HG03095 (cell line): ENCODE measurements around the gene SLC27A1.
"Not testable (repeated sequence)": the region's sequence is repeated elsewhere in the genome, so short reads cannot be mapped to it uniquely, and the experiment has no call there.

ENCODE experiments used
- ATAC-seq: cut with Tn5 transposase; IDR thresholded peaks from one replicate; pipeline ENCODE4 v1.9.1; 2021; ENCODE audit warnings: moderate library complexity; ENCODE audit not compliant: unreplicated experiment

The SLC27A1 gene

DNA sequence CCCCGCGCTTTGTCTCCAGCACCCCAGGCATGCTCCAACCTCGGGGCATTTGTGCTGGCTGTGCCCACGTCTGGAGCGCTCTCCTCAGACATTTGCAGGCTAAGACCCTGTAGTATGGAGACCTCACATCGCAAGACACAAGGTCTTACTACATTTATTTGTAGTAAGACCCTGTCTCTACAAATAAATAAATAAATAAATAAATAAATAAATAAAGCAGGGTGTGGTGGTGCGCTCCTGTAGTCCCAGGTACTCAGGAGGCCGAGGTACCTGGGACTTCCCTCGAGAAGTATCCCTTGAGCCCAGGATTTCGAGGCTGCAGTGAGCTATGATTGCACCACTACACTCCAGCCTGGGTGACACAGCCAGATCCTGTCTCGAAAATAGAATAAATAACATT lies 14.2 kb upstream of the SLC27A1 start:
- ATAC-seq: no peak

DNA sequence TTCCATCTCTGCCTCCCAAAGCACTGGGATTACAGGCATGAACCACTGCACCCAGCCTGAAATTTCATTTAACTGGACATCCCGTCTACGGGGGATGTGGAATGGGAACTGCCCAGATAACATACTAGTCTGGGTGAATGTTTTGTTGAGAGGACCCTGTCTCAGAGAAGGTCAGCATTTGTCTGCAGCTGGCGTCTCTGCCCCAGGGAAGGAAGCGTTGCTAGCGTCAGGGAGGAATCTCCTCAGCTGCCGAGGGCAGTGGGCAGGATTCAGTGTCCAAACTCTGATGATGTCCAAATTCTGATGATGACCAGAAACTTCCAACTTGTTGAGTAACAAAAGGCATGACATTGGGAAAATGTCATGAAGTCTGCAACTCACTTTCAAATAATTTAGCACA lies 12.7 kb upstream of the SLC27A1 start:
- no peak for ATAC-seq

- no peak for ATAC-seq
Measured at GRCh38 chr19:17458970-17459369, 11.4 kb upstream of the SLC27A1 start.

DNA sequence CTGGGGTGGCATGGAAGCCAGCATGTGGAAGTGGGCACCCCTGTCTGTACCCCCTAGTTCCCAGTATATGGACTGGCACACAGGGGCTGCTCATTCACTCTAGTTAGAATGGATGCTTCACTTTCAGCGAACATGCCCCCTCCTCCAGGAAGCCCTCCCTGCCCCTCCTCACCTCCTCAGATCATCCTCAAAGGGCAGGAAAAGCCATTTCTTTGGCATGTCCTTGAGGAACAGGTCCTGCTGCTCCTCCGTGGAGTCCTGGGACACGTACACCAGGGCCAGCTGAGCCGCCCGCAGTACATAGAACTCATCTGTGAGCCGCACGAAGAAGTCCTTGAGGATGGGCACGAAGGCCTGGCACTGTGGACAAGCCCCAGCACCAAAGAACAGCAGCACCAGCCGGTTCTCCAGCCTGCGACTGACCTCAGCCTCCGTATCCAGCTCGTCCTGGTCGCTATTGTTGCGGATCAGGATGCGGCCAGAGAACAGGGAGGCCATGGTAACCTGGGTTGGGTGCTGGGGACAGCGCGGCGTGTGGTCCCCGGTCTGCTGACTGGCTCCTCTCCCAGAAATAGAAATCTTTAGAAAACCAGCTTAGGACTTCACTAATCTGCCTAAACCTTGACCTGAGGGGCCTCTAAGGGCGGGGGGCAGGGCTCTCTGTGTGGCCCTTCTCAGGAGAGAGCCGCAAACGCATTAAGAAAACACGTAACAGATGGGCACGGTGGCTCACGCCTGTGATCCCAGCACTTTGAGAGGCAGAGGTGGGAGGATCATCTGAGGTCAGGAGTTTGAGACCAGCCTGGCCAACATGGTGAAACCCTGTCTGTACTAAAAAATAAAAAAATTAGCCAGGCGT lies 9.7 kb upstream of the SLC27A1 start, which contains the start of gene NXNL1:
NXNL1 (minus strand) TSS at position 555 of the 859 bp plus-strand sequence; CDS start at position 498, 57 bp downstream.
- ATAC-seq: no peak

GRCh38 chr19:17466487-17466850 lies 3.9 kb upstream of the SLC27A1 start:
- ATAC-seq: no peak

DNA sequence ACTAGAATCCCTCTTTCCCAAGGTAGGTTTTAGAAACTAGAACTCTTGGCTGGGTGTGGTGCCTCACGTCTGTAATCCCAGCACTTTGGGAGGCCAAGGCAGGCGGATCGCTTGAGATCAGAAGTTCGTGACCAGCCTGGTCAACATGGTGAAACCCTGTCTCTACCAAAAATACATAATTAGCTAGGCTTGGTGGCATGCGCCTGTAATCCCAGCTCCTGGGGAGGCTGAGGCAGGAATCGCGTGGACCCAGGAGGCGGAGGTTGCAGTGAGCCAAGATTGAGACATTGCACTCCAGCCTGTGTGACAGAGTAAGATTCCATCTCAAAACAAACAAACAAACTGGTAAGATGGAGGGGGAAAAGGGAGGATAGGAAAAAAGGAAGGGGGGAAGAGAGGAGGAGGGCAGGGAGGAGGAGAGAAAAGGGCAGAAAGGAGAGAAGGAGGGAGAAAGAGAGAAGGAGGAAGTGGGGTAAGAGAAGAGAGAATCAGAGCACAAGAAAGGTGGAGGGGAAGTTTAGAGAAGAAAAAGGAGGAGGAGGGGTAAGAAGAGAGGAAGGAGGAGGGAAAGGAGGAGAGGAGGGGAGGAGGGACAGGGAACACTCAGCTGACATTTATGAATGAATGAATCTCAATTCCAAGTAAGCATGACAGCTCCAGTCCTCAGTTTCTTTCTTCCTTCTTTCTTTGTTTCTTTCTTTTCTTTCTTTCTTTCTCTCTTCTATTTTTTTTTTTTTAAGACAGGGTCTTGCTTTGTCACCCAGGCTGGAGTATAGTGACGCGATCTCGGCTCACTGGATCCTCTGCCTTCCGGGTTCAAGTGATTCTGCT lies 2.6 kb upstream of the SLC27A1 start:
- no peak for ATAC-seq

GRCh38 chr19:17468302-17469091 lies 1.8 kb upstream of the SLC27A1 start:
- ATAC-seq: no peak

- no peak for ATAC-seq
Measured at GRCh38 chr19:17469092-17469480, 1.2 kb upstream of the SLC27A1 start.

DNA sequence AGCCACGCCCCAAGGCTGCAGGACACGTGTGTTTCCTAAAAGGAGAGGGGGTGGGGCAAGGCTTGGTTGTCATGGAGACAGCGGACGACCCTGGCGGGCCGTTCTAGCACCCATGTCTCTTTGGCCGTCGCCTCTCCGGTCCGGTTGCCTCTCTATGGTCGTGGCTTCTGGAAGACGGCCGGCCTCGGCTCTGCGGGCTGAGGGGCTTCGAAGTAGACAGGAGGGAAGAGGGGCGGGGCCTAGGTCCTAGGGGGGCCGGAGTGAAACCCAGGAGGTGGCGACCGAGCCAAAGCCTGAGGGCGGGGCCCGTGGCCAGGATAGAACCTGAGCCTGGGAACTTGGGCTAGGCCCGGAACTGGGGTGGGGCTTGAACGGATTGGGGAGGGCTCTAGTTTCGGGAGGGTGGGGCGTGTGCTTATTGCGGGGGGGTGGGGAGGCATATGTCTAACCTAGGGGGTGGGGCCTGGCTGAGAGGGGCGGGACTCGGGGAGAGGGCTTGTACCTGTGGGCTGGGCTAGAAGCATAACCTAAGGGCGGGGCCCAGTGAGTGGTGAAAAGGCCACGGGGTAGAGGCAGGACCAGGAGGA lies 750 bp upstream of the SLC27A1 start:
- ATAC-seq: peak; percentile 43

- no peak for ATAC-seq
Measured at GRCh38 chr19:17471410-17472125, 1.2 kb downstream of the SLC27A1 start.

- ATAC-seq: no peak
Measured at GRCh38 chr19:17473041-17473440, 2.7 kb downstream of the SLC27A1 start.

DNA sequence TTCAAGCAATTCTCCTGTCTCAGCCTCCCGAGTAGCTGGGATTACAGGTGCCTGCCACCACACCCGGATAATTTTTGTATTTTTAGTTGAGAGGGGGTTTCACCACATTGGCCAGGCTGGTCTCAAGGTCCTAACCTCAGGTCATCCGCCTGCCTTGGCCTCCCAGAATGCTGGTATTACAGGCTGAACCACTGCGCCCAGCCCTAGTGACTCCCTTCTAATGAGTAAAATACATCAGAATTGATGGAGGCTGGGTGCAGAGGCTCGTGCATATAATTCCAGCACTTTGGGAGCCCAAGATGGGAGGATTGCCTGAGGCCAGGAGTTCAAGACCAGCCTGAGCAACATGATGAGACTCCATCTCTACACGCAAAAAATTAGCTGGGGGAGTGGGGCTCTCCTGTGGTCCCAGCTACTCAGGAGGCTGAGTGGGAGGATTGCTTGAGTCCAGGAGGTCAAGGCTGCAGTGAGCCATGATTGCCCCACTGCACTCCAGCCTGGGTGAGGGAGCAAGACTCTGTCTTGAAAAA lies 4.8 kb downstream of the SLC27A1 start:
- ATAC-seq: not testable (repeated sequence)

DNA sequence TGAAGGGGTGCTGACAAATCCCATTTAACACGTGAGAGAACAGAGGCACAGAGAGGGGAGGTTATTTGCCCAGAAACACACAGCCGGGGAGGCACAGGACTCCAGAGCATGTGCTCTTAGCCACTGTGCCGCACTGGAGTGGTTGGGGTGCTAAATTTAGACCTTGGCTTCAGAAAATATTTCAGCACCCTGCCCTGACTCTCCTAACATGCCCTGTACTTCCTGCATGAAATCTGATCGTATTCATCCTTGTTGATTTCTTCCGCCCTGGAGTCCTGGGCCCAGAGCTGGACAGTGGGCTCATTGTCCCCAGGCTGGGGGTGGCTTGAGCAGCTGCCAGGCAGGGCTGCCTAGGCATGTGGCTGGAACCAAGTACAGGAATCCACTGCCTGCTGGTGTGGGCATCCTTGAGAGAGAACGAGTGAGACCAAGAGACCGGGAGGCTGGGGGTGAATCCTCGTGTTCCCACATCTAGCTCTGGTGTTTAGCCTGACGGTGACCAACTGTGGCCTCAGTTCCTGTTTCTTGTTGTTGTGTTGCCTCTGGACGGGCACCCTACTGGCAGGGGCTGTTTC lies 5.3 kb downstream of the SLC27A1 start:
- no peak for ATAC-seq

- ATAC-seq: no peak
Measured at GRCh38 chr19:17479325-17479791, 9.0 kb downstream of the SLC27A1 start.

DNA sequence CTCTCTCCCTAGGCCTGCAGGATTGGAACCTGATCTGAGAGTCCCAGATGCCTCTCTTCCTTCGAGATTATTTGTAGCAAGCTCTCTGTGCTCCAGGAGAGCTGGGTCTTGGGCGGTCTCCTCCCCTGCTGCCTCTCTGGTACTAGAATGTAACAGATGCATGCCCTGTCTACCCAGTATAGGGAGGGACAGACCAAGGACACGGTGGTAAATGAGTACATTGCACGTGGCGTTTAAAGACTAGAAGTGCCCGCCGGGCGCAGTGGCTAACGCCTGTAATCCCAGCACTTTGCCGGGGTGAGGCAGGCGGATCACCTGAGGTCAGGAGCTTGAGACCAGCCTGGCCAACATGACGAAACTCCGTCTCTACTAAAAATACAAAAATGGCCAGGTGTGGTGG lies 11.7 kb downstream of the SLC27A1 start:
- ATAC-seq: no peak

DNA sequence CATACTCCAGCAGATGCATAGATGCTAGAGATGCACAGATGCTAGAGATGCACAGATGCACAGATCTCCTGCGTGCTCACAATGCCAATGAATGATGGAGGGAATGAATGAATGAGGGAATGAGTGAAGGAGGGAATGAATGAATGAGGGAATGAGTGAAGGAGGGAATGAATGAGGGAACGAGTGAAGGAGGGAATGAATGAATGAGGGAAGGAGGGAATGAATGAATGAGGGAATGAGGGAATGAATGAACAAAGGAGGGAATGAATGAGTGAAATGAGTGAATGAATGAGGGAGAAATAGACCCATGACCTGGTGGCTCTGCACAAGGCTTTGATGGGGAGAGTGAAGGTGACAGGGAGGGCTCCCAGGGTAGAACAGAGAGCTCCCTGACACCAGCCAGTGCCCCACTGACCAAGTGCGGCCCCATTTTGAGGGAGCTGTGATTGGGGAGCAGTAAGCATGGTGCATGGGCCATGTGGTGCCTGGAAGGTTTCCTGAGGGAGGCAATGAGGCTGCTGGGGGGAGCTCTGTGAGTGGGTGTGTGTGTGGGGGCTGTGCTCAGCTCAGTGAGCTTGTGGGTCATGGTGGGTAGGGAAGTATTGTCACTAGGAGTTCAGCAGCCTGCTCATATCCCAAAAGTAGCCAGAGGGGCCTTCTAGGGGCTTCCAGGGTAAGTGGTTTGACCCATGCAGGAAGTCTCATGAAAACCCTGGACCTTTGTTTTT lies 12.7 kb downstream of the SLC27A1 start:
- no peak for ATAC-seq

- ATAC-seq: no peak
Measured at GRCh38 chr19:17483605-17484002, 13.3 kb downstream of the SLC27A1 start.

DNA sequence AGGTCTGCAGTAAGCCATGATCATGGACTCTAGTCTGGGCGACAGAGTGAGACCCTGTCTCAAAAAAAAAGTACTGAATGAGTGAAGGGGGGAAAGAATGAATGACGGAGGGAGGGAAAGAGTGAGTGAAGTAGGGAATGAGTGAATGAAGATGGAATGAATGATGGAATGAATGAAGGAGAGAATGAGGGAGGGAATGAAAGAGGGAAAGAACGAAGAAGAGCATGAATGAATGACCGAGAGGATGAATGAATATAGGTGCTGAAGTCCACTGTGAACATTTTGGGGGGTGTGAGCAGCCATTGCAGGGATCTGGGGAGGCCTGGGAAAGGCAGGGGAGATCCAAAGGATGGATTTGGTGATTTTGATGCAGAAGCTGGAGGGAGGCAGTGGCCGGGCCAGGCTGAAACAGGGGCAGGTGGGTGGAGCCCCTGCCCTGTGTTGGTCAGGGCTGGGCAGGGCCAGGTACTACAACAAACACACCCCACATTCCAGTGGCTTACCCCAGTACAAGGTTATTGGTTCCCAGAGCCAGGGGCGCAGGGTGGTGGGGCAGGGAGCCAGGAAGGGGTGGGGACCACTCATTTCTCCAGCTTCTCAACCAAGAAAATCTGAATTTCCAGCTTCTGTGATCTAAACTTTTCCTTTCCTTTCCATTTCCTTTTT lies 14.3 kb downstream of the SLC27A1 start:
- no peak for ATAC-seq
